Measurements from ENCODE around the gene AQP1. TPM values are rescaled to one million over a fixed set of nuclear protein-coding genes. Genes with fewer than 3 reads are reported as not detected.

AQP1 gene
- total RNA-seq, 3 donors from 2014 or later (not counting 1 experiment from before 2014, with no cell fraction given): 0.50 to 1.4 TPM; not detected in 1

- Mint-ChIP-seq H3K27me3 (ENCODE audit: low read depth in 2 of 2) (peaks cover 0 to 7% of the 10 kb centered on the region in 2 donors), H3K27ac (no peak overlapping the region), H3K36me3 (no peaks in the 10 kb centered on the region), H3K4me3 (no peak overlapping the region), H3K4me1 (no peaks in the 10 kb centered on the region), H3K9me3 (no peaks in the 10 kb centered on the region)
- H3K4me3 ChIP-seq (ENCODE audit: low read length): no peak overlapping the region
- ATAC-seq: no peak
- 93% methylated on average over 7 of the region's 7 CpGs for WGBS (ENCODE audit: insufficient coverage)
- H3K4me1 ChIP-seq (ENCODE audit: control insufficient read depth, insufficient read depth, low read length): no peaks in the 10 kb centered on the region
- no peaks in the 10 kb centered on the region for H3K27me3 ChIP-seq (ENCODE audit: control insufficient read depth, insufficient read depth, low read length)
- no peak overlapping the region for H3K27ac ChIP-seq (ENCODE audit: low read length)
- no peaks in the 10 kb centered on the region for H3K9me3 ChIP-seq (ENCODE audit: control insufficient read depth, insufficient read depth, low read length)
- intact Hi-C loops (cut with micrococcal nuclease): no loop called here
- no peak for DNase-seq
- H3K36me3 ChIP-seq (ENCODE audit: control insufficient read depth, insufficient read depth, low read length): no peaks in the 10 kb centered on the region
- TF ChIP-seq CTCF (IDR thresholded peaks at IDR 0.05): no peak
These were observed 12.6 kb upstream of the AQP1 start for GRCh38 chr7:30899066-30899465.

GRCh38 chr7:30899630-30900029 lies 12.0 kb upstream of the AQP1 start:
- no peak overlapping the region for H3K4me3 Mint-ChIP-seq
- intact Hi-C loops (cut with micrococcal nuclease): no loop called here
- TF ChIP-seq CTCF (IDR thresholded peaks at IDR 0.05): no peak
- no peaks in the 10 kb centered on the region for H3K9me3 Mint-ChIP-seq
- no peaks in the 10 kb centered on the region for H3K36me3 Mint-ChIP-seq
- peaks cover 0 to 7% of the 10 kb centered on the region in 2 donors for H3K27me3 Mint-ChIP-seq (ENCODE audit: low read depth in 2 of 2)
- no peaks in the 10 kb centered on the region for H3K4me1 Mint-ChIP-seq
- H3K4me3 ChIP-seq (ENCODE audit: low read length): no peak overlapping the region
- H3K36me3 ChIP-seq (ENCODE audit: control insufficient read depth, insufficient read depth, low read length): no peaks in the 10 kb centered on the region
- no peak overlapping the region for H3K27ac ChIP-seq (ENCODE audit: low read length)
- DNase-seq: no peak
- WGBS (ENCODE audit: insufficient coverage): 71% methylated on average over 6 of the region's 6 CpGs
- no peaks in the 10 kb centered on the region for H3K4me1 ChIP-seq (ENCODE audit: control insufficient read depth, insufficient read depth, low read length)
- H3K27ac Mint-ChIP-seq: no peak overlapping the region
- H3K9me3 ChIP-seq (ENCODE audit: control insufficient read depth, insufficient read depth, low read length): no peaks in the 10 kb centered on the region
- no peak for ATAC-seq
- H3K27me3 ChIP-seq (ENCODE audit: control insufficient read depth, insufficient read depth, low read length): no peaks in the 10 kb centered on the region

GRCh38 chr7:30900053-30900452 lies 11.6 kb upstream of the AQP1 start:
- no peak overlapping the region for H3K4me3 ChIP-seq (ENCODE audit: low read length)
- peaks cover 0 to 7% of the 10 kb centered on the region in 2 donors for H3K27me3 Mint-ChIP-seq (ENCODE audit: low read depth in 2 of 2)
- H3K4me3 Mint-ChIP-seq: no peak overlapping the region
- ATAC-seq: no peak
- H3K27ac Mint-ChIP-seq: no peak overlapping the region
- no peaks in the 10 kb centered on the region for H3K4me1 ChIP-seq (ENCODE audit: control insufficient read depth, insufficient read depth, low read length)
- no peaks in the 10 kb centered on the region for H3K9me3 Mint-ChIP-seq
- intact Hi-C loops (cut with micrococcal nuclease): no loop called here
- 72% methylated on average over 9 of the region's 9 CpGs for WGBS (ENCODE audit: insufficient coverage)
- H3K36me3 ChIP-seq (ENCODE audit: control insufficient read depth, insufficient read depth, low read length): no peaks in the 10 kb centered on the region
- H3K27me3 ChIP-seq (ENCODE audit: control insufficient read depth, insufficient read depth, low read length): no peaks in the 10 kb centered on the region
- no peaks in the 10 kb centered on the region for H3K36me3 Mint-ChIP-seq
- DNase-seq: no peak
- no peak overlapping the region for H3K27ac ChIP-seq (ENCODE audit: low read length)
- no peaks in the 10 kb centered on the region for H3K4me1 Mint-ChIP-seq
- no peak for TF ChIP-seq CTCF (IDR thresholded peaks at IDR 0.05)
- no peaks in the 10 kb centered on the region for H3K9me3 ChIP-seq (ENCODE audit: control insufficient read depth, insufficient read depth, low read length)

GRCh38 chr7:30900803-30901362 lies 10.8 kb upstream of the AQP1 start:
- WGBS (ENCODE audit: insufficient coverage): 92% methylated on average over 11 of the region's 11 CpGs
- Histone ChIP-seq H3K9me3 (ENCODE audit: control insufficient read depth, insufficient read depth, low read length) (no peaks in the 10 kb centered on the region), H3K27ac (ENCODE audit: low read length) (no peak overlapping the region), H3K27me3 (ENCODE audit: control insufficient read depth, insufficient read depth, low read length) (no peaks in the 10 kb centered on the region), H3K4me1 (ENCODE audit: control insufficient read depth, insufficient read depth, low read length) (no peaks in the 10 kb centered on the region), H3K36me3 (ENCODE audit: control insufficient read depth, insufficient read depth, low read length) (no peaks in the 10 kb centered on the region), H3K4me3 (ENCODE audit: low read length) (no peak overlapping the region)
- TF ChIP-seq CTCF (IDR thresholded peaks at IDR 0.05): no peak
- H3K27ac Mint-ChIP-seq: no peak overlapping the region
- ATAC-seq (no peak), DNase-seq (no peak)
- peaks cover 0 to 3% of the 10 kb centered on the region in 2 donors for H3K27me3 Mint-ChIP-seq (ENCODE audit: low read depth in 2 of 2)
- H3K4me3 Mint-ChIP-seq: no peak overlapping the region
- no peaks in the 10 kb centered on the region for H3K4me1 Mint-ChIP-seq
- no peaks in the 10 kb centered on the region for H3K9me3 Mint-ChIP-seq
- intact Hi-C loops (cut with micrococcal nuclease): no loop called here
- H3K36me3 Mint-ChIP-seq: no peaks in the 10 kb centered on the region
